Stimulated activated CD4-positive, alpha-beta T cell treated with anti-CD3 and anti-CD28 coated beads, Interleukin-4, amount 100 ng/mL, for 48 hours (primary cell): ENCODE data around the gene SRD5A2.

Source experiments
- DNase-seq, 2 donors: peaks; one replicate each; pipeline ENCODE4 v3.0.0-alpha.2; 2020; ENCODE audit warnings: low read depth in 2 of 2

Gene SRD5A2

GRCh38 chr2:31580321-31581117 lies at the start of gene SRD5A2:
Gene SRD5A2 (minus strand): TSS chr2:31580938. CDS start chr2:31580900, 38 bp downstream.
- no peak for DNase-seq

GRCh38 chr2:31606509-31606908 lies 25.8 kb upstream of the SRD5A2 start:
- DNase-seq = no peak

GRCh38 chr2:31598694-31599093 lies 18.0 kb upstream of the SRD5A2 start:
- DNase-seq = no peak

GRCh38 chr2:31586230-31586629 lies 5.5 kb upstream of the SRD5A2 start:
- no peak for DNase-seq

GRCh38 chr2:31581124-31581795 lies 522 bp upstream of the SRD5A2 start:
- no peak for DNase-seq

GRCh38 chr2:31579996-31580320 lies 780 bp downstream of the SRD5A2 start:
- no peak for DNase-seq

GRCh38 chr2:31578316-31578715 lies 2.4 kb downstream of the SRD5A2 start:
- DNase-seq = no peak

- no peak for DNase-seq
These were observed 3.6 kb downstream of the SRD5A2 start for GRCh38 chr2:31577143-31577542.

GRCh38 chr2:31568585-31569201 lies 12.0 kb downstream of the SRD5A2 start:
- no peak for DNase-seq

GRCh38 chr2:31567679-31568078 lies 13.1 kb downstream of the SRD5A2 start:
- no peak for DNase-seq

- no peak for DNase-seq
These were observed 17.4 kb downstream of the SRD5A2 start for GRCh38 chr2:31563273-31563839.

- DNase-seq = no peak
These were observed 18.9 kb downstream of the SRD5A2 start for GRCh38 chr2:31561823-31562222.

- DNase-seq = no peak
These were observed 22.1 kb downstream of the SRD5A2 start for GRCh38 chr2:31558401-31559295.

- no peak for DNase-seq
These were observed 23.8 kb downstream of the SRD5A2 start for GRCh38 chr2:31556940-31557339.

GRCh38 chr2:31555967-31556706 lies 24.6 kb downstream of the SRD5A2 start:
- no peak for DNase-seq

- no peak for DNase-seq
These were observed 27.4 kb downstream of the SRD5A2 start for GRCh38 chr2:31553362-31553761.

- no peak for DNase-seq
These were observed 33.3 kb downstream of the SRD5A2 start for GRCh38 chr2:31547485-31547884.

GRCh38 chr2:31541853-31542252 lies 38.9 kb downstream of the SRD5A2 start:
- no peak for DNase-seq

GRCh38 chr2:31539505-31539904 lies 41.2 kb downstream of the SRD5A2 start:
- DNase-seq = no peak

- no peak for DNase-seq
These were observed 45.0 kb downstream of the SRD5A2 start for GRCh38 chr2:31535768-31536167.

GRCh38 chr2:31534636-31535035 lies 46.1 kb downstream of the SRD5A2 start:
- DNase-seq = no peak
